Bronchial epithelial cell (primary cell): ENCODE data around the gene SLC25A19. TPM values are rescaled to one million over a fixed set of nuclear protein-coding genes. Genes with fewer than 3 reads are reported as not detected.

ENCODE experiments used
- DNase-seq: peaks from one replicate; pipeline ENCODE4 v3.0.0-alpha.2; 2010; ENCODE audit warnings: low read depth
- FAIRE-seq: peaks from 2 replicates; lab custom pipeline; 2011; peaks lifted over from hg19 to GRCh38; lab: Jason Lieb, UNC
- H3K27me3 ChIP-seq: 2 replicates; pipeline ENCODE4 v1.5.1; 2011; ENCODE audit warnings: low read length; ENCODE audit not compliant: control insufficient read depth, insufficient read depth
- H3K36me3 ChIP-seq: 2 replicates; pipeline ENCODE4 v1.5.1; 2011; ENCODE audit warnings: low read length; ENCODE audit not compliant: control insufficient read depth, insufficient read depth
- H3K4me3 ChIP-seq: 2 replicates; pipeline ENCODE4 v1.5.1; 2011; ENCODE audit warnings: mild to moderate bottlenecking, low read depth, low read length, control low read depth
- CTCF ChIP-seq: IDR thresholded peaks from 2 replicates; pipeline ENCODE4 v1.5.1; 2011; ENCODE audit warnings: mild to moderate bottlenecking, moderate library complexity, low read length, control low read depth, inconsistent platforms; ENCODE audit not compliant: insufficient read depth, severe bottlenecking
- total RNA-seq: library from RNA; depleted of rRNA; stranded (reverse); fragments of >200 nt; gene quantifications from 2 replicates; pipeline ENCODE4 v1.2.1, GENCODE V29; 2014

The SLC25A19 gene
- total RNA-seq, 1 donor from 2014 or later: 12.1 TPM

- Histone ChIP-seq H3K27me3 (no peaks in the 10 kb centered on the region), H3K36me3 (peaks cover 25% of the 10 kb centered on the region), H3K4me3 (no peak overlapping the region)
- FAIRE-seq (no peak), DNase-seq (no peak)
- no peak for TF ChIP-seq CTCF
Measured at GRCh38 chr17:75225016-75225415, 64.2 kb downstream of the SLC25A19 start.

Other genes with a start within 250 kb of the SLC25A19 start
- gene ATP5PD, start 242.5 kb downstream of the SLC25A19 start, total RNA-seq: 239 and 277 TPM in 2 replicates
- gene KCTD2, start 242.2 kb downstream of the SLC25A19 start, total RNA-seq: 5.0 and 7.8 TPM in 2 replicates
- 15.0 and 18.1 TPM in 2 replicates for gene SLC16A5, start 201.5 kb downstream of the SLC25A19 start, total RNA-seq
- 1.8 and 3.2 TPM in 2 replicates for gene ARMC7, start 179.5 kb downstream of the SLC25A19 start, total RNA-seq
- 47.0 and 57.1 TPM in 2 replicates for gene NT5C, start 157.7 kb downstream of the SLC25A19 start, total RNA-seq
- 182 and 188 TPM in 2 replicates for gene JPT1, start 134.9 kb downstream of the SLC25A19 start, total RNA-seq
- gene SUMO2, start 106.5 kb downstream of the SLC25A19 start, total RNA-seq: 60.0 and 87.1 TPM in 2 replicates
- gene NUP85, start 83.8 kb downstream of the SLC25A19 start, total RNA-seq: 21.4 and 22.4 TPM in 2 replicates
- 14.5 and 14.7 TPM in 2 replicates for gene GGA3, start 27.8 kb downstream of the SLC25A19 start, total RNA-seq
- 83.3 and 83.5 TPM in 2 replicates for gene MRPS7, start 27.6 kb downstream of the SLC25A19 start, total RNA-seq
- gene MIF4GD, start 18.2 kb downstream of the SLC25A19 start, total RNA-seq: 30.0 and 36.4 TPM in 2 replicates
- 102 and 103 TPM in 2 replicates for gene GRB2, start 116.2 kb upstream of the SLC25A19 start, total RNA-seq
- 13.7 and 14.5 TPM in 2 replicates for gene TMEM94, start 167.2 kb upstream of the SLC25A19 start, total RNA-seq
- 3.9 and 5.0 TPM in 2 replicates for gene CASKIN2, start 226.1 kb upstream of the SLC25A19 start, total RNA-seq
- 16.3 and 25.3 TPM in 2 replicates for gene TSEN54, start 227.1 kb upstream of the SLC25A19 start, total RNA-seq
- gene LLGL2, start 236.3 kb upstream of the SLC25A19 start, total RNA-seq: 44.5 and 63.9 TPM in 2 replicates